ENCODE measurements around the gene LEFTY1.
"Not testable (repeated sequence)": the region's sequence is repeated elsewhere in the genome, so short reads cannot be mapped to it uniquely, and the experiment has no call there.

Gene LEFTY1

GRCh38 chr1:225845571-225846259 is 43.2 kb downstream of the LEFTY1 start:
- Mint-ChIP-seq H3K9me3 (no peaks in the 10 kb centered on the region), H3K4me1 (ENCODE audit: low read depth) (peaks cover 9% of the 10 kb centered on the region), H3K36me3 (ENCODE audit: low read depth) (peaks cover 19% of the 10 kb centered on the region), H3K27me3 (ENCODE audit: low read depth) (no peaks in the 10 kb centered on the region), H3K27ac (no peak overlapping the region), H3K4me3 (no peak overlapping the region)

GRCh38 chr1:225845097-225845496 is 43.8 kb downstream of the LEFTY1 start:
- Mint-ChIP-seq H3K27me3 (ENCODE audit: low read depth) (no peaks in the 10 kb centered on the region), H3K36me3 (ENCODE audit: low read depth) (peaks cover 19% of the 10 kb centered on the region), H3K4me1 (ENCODE audit: low read depth) (peaks cover 9% of the 10 kb centered on the region), H3K27ac (no peak overlapping the region), H3K9me3 (no peaks in the 10 kb centered on the region), H3K4me3 (no peak overlapping the region)

DNA sequence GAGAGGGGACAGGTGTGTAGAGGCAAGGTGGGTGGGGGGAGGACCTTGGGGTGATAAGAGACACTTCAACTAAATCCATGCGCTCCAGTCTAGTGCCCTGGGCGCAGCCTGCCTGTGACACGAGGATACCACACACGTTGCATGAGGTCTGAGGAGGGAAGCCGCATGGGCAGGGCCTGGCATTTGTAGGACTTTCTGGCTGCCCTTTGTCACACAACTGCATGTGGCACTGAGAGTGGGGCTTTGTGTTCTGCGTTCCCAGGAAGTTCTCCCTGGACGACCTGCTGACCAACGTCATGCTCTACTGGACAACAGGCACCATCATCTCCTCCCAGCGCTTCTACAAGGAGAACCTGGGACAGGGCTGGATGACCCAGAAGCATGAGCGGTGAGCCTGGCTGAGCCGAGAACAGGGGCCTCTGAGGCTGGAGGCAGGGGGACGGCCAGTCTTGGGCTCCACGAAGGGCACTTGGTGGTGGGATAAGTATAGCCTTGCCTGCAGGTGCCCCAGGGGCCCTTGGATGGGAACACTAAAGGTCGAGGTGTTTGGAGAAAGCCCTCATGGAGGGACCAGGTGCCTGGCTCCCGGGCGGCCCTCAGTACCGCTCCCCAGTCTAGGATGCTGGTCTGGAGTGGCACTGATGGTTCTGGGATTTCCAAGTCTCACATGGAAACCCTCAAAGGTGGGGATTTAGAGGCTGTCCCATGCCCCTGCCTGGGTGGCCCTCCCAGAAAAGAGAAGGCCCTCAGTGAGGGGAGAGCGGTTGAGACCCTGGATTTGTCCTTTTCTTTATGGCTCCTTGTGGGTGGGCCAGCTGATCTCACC is 44.5 kb downstream of the LEFTY1 start:
- Mint-ChIP-seq H3K27ac (no peak overlapping the region), H3K27me3 (ENCODE audit: low read depth) (no peaks in the 10 kb centered on the region), H3K4me1 (ENCODE audit: low read depth) (peaks cover 7% of the 10 kb centered on the region), H3K9me3 (no peaks in the 10 kb centered on the region), H3K4me3 (no peak overlapping the region), H3K36me3 (ENCODE audit: low read depth) (peaks cover 17% of the 10 kb centered on the region)

DNA sequence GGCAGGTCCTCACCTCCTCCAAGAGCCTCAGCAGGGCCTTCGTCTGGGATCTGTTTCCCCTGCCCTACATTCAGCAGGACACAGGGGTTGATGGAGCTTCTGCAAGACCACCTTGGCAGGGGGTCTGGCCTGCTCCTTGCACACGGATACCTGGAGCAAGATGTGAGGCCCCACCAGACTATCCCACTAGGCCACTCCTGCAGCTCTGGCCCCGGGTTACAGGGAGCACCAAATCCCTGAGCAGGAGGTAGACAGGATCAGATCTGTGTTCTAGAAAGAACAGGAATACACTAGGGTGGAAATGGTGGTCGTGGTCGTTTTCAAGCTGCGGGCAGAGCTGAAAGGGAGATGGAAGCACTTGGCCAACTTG is 45.5 kb downstream of the LEFTY1 start:
- H3K27ac Mint-ChIP-seq, result no peak overlapping the region

GRCh38 chr1:225842788-225843425 is 46.0 kb downstream of the LEFTY1 start:
- no peaks in the 10 kb centered on the region for H3K9me3 Mint-ChIP-seq
- peaks cover 8% of the 10 kb centered on the region for H3K36me3 Mint-ChIP-seq (ENCODE audit: low read depth)
- H3K27me3 Mint-ChIP-seq (ENCODE audit: low read depth), result no peaks in the 10 kb centered on the region
- no peak overlapping the region for H3K4me3 Mint-ChIP-seq
- no peak overlapping the region for H3K27ac Mint-ChIP-seq
- peaks cover under 1% of the 10 kb centered on the region for H3K4me1 Mint-ChIP-seq (ENCODE audit: low read depth)

More for the DNA sequence above, 45.5 kb downstream of the LEFTY1 start:
- Mint-ChIP-seq H3K27me3 (ENCODE audit: low read depth) (no peaks in the 10 kb centered on the region), H3K9me3 (no peaks in the 10 kb centered on the region), H3K4me1 (ENCODE audit: low read depth) (peaks cover 5% of the 10 kb centered on the region), H3K4me3 (no peak overlapping the region), H3K36me3 (ENCODE audit: low read depth) (peaks cover 13% of the 10 kb centered on the region)

GRCh38 chr1:225842074-225842473 is 46.9 kb downstream of the LEFTY1 start:
- Mint-ChIP-seq H3K4me3 (no peak overlapping the region), H3K27ac (no peak overlapping the region)

GRCh38 chr1:225840713-225841112 is 48.2 kb downstream of the LEFTY1 start:
- Mint-ChIP-seq H3K4me1 (ENCODE audit: low read depth) (no peaks in the 10 kb centered on the region), H3K4me3 (no peak overlapping the region), H3K27ac (no peak overlapping the region), H3K27me3 (ENCODE audit: low read depth) (no peaks in the 10 kb centered on the region), H3K36me3 (ENCODE audit: low read depth) (no peaks in the 10 kb centered on the region), H3K9me3 (no peaks in the 10 kb centered on the region)

More at GRCh38 chr1:225842074-225842473, 46.9 kb downstream of the LEFTY1 start:
- peaks cover 4% of the 10 kb centered on the region for H3K36me3 Mint-ChIP-seq (ENCODE audit: low read depth)
- no peaks in the 10 kb centered on the region for H3K4me1 Mint-ChIP-seq (ENCODE audit: low read depth)
- H3K9me3 Mint-ChIP-seq, result no peaks in the 10 kb centered on the region
- H3K27me3 Mint-ChIP-seq (ENCODE audit: low read depth), result no peaks in the 10 kb centered on the region

DNA sequence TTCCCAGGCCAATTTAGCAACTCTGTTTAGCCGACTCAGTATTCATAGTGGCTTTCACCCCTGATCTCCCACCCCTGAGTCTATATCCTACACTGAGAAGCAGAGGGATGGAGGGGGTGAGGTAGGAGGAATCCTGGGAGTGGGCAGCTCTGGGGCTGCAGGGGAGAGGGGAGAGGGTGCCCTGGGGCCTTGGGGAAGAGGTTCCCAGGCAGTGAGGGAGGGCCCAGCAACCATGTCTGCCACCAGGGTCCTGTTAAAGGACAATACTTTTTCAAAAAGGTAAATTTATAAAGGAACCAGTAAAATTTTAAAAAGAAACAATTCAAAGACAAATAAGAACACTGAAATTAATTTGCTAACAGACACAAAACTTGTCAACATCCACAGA is 48.7 kb downstream of the LEFTY1 start:
- Mint-ChIP-seq H3K9me3 (no peaks in the 10 kb centered on the region), H3K27ac (no peak overlapping the region), H3K4me1 (ENCODE audit: low read depth) (no peaks in the 10 kb centered on the region), H3K36me3 (ENCODE audit: low read depth) (no peaks in the 10 kb centered on the region), H3K4me3 (no peak overlapping the region), H3K27me3 (ENCODE audit: low read depth) (no peaks in the 10 kb centered on the region)

DNA sequence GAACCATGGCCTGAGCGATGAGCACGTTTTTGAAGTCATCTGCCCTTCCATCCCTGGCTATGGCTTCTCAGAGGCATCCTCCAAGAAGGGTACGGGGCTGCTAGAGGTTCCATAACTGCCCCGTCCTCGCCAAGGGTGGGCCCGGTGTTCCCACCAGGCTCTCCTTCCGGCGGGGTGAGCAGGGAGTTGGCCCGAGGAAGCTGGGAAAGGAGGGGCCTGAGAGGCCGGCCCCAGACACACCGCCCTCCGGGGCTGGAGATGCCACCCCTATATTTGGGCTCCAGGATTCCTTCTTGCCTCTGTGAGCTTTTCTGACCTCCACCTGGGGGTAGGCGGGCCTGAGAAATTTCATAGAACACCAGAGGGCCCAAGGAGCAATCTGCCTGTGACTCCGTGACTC is 50.2 kb downstream of the LEFTY1 start:
- Mint-ChIP-seq H3K36me3 (ENCODE audit: low read depth) (no peaks in the 10 kb centered on the region), H3K27me3 (ENCODE audit: low read depth) (no peaks in the 10 kb centered on the region), H3K27ac (no peak overlapping the region), H3K4me1 (ENCODE audit: low read depth) (no peaks in the 10 kb centered on the region), H3K4me3 (no peak overlapping the region), H3K9me3 (no peaks in the 10 kb centered on the region)

DNA sequence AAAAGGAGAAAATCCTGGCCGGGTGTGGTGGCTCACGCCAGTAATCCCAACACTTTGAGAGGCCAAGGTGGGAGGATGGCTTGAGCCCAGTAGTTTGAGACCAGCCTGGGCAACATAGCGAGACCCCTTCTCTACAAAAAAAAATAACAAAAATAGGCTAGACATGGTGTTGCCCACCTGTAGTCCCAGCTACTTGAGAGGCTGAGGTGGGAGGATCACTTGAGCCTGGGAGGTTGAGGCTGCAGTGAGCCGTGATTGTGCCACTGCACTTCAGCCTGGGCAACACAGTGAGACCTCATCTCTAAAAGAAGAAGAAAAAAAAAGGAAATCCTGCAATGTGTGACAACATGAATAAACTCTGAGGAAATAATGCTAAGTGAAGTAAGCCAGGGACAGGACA is 52.6 kb downstream of the LEFTY1 start:
- H3K4me1 Mint-ChIP-seq (ENCODE audit: low read depth); H3K36me3 Mint-ChIP-seq (ENCODE audit: low read depth); H3K27me3 Mint-ChIP-seq (ENCODE audit: low read depth); H3K27ac Mint-ChIP-seq; H3K4me3 Mint-ChIP-seq; H3K9me3 Mint-ChIP-seq: not testable (repeated sequence)

Measured in T-helper 1 cell treated with Interleukin-12 subunit alpha and Interleukin-12 subunit beta and Interleukin-4 antibody, amounts not matched to agents 30 μg/mL and 1 μg/mL, for 36 hours (primary cell).